ENCODE results near the gene FBXL14.
"Not testable (repeated sequence)": the region's sequence is repeated elsewhere in the genome, so short reads cannot be mapped to it uniquely, and the experiment has no call there.

The FBXL14 gene

DNA sequence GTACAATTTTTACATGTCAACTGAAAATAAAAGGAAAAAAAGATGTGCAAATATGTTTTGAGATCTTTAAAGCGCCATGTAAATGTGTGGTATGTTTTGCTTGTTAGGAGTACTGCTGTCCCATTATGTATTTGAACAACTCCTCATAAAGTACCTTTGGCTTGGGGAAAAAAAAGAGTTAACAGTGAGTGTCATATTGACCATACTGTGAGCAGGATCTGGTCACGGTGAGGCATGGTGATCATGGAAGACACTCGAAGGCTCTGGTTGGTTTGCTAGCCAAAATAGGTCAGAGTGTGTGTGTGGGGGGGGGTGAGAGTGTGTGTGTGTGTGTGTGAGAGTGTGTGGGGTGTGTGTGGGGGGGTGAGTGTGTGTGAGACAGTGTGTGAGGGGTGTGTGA, 10.1 kb upstream of the FBXL14 start:
- no peaks in the 10 kb centered on the region for H3K9me3 ChIP-seq (replicated peaks; ENCODE audit: insufficient read depth, low read length)
- no peak overlapping the region for H2AFZ ChIP-seq (ENCODE audit: low read length)
- no peak for TF ChIP-seq EZH2 (optimal IDR thresholded peaks at IDR 0.05; ENCODE audit: low read depth, low read length)
- TF ChIP-seq, protein P1, sequence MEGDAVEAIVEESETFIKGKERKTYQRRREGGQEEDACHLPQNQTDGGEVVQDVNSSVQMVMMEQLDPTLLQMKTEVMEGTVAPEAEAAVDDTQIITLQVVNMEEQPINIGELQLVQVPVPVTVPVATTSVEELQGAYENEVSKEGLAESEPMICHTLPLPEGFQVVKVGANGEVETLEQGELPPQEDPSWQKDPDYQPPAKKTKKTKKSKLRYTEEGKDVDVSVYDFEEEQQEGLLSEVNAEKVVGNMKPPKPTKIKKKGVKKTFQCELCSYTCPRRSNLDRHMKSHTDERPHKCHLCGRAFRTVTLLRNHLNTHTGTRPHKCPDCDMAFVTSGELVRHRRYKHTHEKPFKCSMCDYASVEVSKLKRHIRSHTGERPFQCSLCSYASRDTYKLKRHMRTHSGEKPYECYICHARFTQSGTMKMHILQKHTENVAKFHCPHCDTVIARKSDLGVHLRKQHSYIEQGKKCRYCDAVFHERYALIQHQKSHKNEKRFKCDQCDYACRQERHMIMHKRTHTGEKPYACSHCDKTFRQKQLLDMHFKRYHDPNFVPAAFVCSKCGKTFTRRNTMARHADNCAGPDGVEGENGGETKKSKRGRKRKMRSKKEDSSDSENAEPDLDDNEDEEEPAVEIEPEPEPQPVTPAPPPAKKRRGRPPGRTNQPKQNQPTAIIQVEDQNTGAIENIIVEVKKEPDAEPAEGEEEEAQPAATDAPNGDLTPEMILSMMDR (IDR thresholded peaks at IDR 0.05; ENCODE audit: low read length), result no peak
- no peak for TF ChIP-seq EZH2phosphoT487 (IDR thresholded peaks at IDR 0.05; ENCODE audit: low read length)
- H3K4me1 ChIP-seq (ENCODE audit: low read length), result 0 out of 2 replicates have a peak, but pooled peaks cover 6% of the 10 kb centered on the region
- no peaks in the 10 kb centered on the region for H3K27me3 ChIP-seq (replicated peaks; ENCODE audit: insufficient read depth, low read length)
- H3K27ac ChIP-seq (ENCODE audit: low read length), result no peak overlapping the region
- no peak for DNase-seq
- no peaks in the 10 kb centered on the region for H3K36me3 ChIP-seq (replicated peaks; ENCODE audit: insufficient read depth, low read length)
- no peak overlapping the region for H3K9ac ChIP-seq (ENCODE audit: low read length)
- no peaks in the 10 kb centered on the region; the same call in 1 of the 2 replicates for H4K20me1 ChIP-seq (ENCODE audit: insufficient read depth, low read length)
- no peak overlapping the region for H3K4me3 ChIP-seq (ENCODE audit: low read length)
- H3K4me2 ChIP-seq (ENCODE audit: low read depth, low read length), result no peak overlapping the region
- peaks cover 93% of the 10 kb centered on the region for H3K79me2 ChIP-seq (ENCODE audit: low read length)
- H3K9me2 ChIP-seq (replicated peaks; ENCODE audit: insufficient read depth, low read length), result no peaks in the 10 kb centered on the region
- no peaks in the 10 kb centered on the region; the same call in 1 of the 2 replicates for H3F3A ChIP-seq (ENCODE audit: insufficient read depth, low read length)

DNA sequence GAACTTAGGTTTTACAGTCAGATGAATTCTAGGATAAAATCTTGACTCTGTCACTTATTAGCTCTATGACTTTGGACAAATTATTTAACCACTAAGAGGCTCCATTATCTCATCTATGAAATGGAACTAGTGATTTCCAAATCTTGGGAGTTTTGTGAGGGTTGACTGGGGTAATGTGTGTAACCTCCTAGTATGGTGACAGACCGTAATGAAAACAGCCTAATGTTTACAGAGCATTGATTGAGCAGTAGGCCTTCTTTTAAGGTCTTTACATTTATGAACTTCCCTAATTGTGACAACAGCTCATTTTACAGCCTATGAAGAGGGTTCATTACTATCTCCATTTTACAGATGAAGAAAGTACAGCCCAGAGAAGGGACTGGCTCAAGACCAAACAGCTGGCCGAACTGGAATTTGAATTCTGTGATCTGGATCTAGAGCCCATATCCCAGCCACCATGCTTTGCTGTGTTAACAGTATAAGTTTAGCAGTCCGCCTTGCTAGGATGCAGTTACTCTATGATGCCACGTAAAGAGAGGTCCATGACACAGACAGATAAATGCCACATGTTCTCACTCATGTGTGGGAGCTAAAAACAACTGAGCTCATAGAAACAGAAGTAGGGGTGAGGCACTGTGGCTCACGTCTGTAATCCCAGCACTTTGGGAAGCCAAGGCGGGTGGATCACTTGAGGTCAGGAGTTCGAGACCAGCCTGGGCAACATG, 9.1 kb upstream of the FBXL14 start:
- Histone ChIP-seq H3K4me2 (ENCODE audit: low read depth, low read length) (no peak overlapping the region), H4K20me1 (ENCODE audit: insufficient read depth, low read length) (no peaks in the 10 kb centered on the region; the same call in 1 of the 2 replicates), H3K9me3 (replicated peaks; ENCODE audit: insufficient read depth, low read length) (no peaks in the 10 kb centered on the region), H3K27ac (ENCODE audit: low read length) (no peak overlapping the region), H3K79me2 (ENCODE audit: low read length) (peaks cover 92% of the 10 kb centered on the region), H3K4me1 (ENCODE audit: low read length) (0 out of 2 replicates have a peak, but pooled peaks cover 6% of the 10 kb centered on the region), H2AFZ (ENCODE audit: low read length) (no peak overlapping the region), H3F3A (ENCODE audit: insufficient read depth, low read length) (no peaks in the 10 kb centered on the region; the same call in 1 of the 2 replicates), H3K4me3 (ENCODE audit: low read length) (no peak overlapping the region), H3K9ac (ENCODE audit: low read length) (no peak overlapping the region), H3K36me3 (replicated peaks; ENCODE audit: insufficient read depth, low read length) (no peaks in the 10 kb centered on the region), H3K27me3 (replicated peaks; ENCODE audit: insufficient read depth, low read length) (no peaks in the 10 kb centered on the region), H3K9me2 (replicated peaks; ENCODE audit: insufficient read depth, low read length) (no peaks in the 10 kb centered on the region)
- DNase-seq, result no peak
- TF ChIP-seq, protein P1 (IDR thresholded peaks at IDR 0.05; ENCODE audit: low read length), result no peak
- TF ChIP-seq EZH2 (optimal IDR thresholded peaks at IDR 0.05; ENCODE audit: low read depth, low read length) (no peak), EZH2phosphoT487 (IDR thresholded peaks at IDR 0.05; ENCODE audit: low read length) (no peak)

DNA sequence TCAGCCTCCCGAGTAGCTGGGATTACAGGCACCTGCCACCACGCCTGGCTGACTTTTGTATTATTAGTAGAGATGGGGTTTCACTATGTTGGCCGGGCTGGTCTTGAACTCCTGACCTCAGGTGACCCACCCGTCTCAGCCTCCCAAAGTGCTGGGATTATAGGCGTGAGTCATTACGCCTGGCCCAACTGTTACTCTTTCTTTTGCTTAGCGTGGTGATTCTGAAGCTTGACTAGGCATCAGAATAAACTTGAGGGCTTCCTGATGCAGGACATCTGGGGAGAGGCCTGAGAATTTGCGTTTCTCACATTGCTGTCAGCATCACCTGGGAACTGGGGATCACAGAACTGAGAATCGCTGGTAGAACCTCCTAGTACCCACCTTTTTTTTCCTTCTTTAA, 8.3 kb upstream of the FBXL14 start:
- not testable (repeated sequence) for H3K9me2 ChIP-seq (replicated peaks; ENCODE audit: insufficient read depth, low read length); H3F3A ChIP-seq (ENCODE audit: insufficient read depth, low read length); H4K20me1 ChIP-seq (ENCODE audit: insufficient read depth, low read length); H3K9me3 ChIP-seq (replicated peaks; ENCODE audit: insufficient read depth, low read length); H3K27me3 ChIP-seq (replicated peaks; ENCODE audit: insufficient read depth, low read length); H2AFZ ChIP-seq (ENCODE audit: low read length); H3K36me3 ChIP-seq (replicated peaks; ENCODE audit: insufficient read depth, low read length); H3K4me1 ChIP-seq (ENCODE audit: low read length); H3K27ac ChIP-seq (ENCODE audit: low read length); H3K4me2 ChIP-seq (ENCODE audit: low read depth, low read length); DNase-seq; H3K9ac ChIP-seq (ENCODE audit: low read length); H3K4me3 ChIP-seq (ENCODE audit: low read length)
- peaks cover 92% of the 10 kb centered on the region for H3K79me2 ChIP-seq (ENCODE audit: low read length)

DNA sequence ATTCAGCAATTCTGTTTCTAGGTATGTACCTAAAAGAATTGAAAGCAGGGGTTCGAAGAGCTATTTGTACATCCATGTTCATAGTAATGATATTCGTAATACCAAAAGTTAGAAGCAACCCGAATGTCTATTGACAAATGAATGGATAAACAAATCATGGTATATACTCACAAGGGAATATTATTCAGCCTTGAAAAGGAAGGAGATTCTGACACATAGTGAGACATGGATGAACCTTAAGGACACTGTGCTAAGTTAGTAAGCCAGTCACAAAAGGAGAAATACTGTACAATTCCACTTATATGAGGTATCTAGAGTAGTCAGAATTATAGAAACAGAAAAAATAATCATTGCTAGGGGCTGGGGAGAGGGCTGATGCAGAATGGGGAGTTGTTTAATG, 4.4 kb upstream of the FBXL14 start:
- Histone ChIP-seq H3K79me2 (ENCODE audit: low read length) (peaks cover 89% of the 10 kb centered on the region), H3K27ac (ENCODE audit: low read length) (no peak overlapping the region), H3K9ac (ENCODE audit: low read length) (no peak overlapping the region), H3K9me2 (replicated peaks; ENCODE audit: insufficient read depth, low read length) (no peaks in the 10 kb centered on the region), H3K4me3 (ENCODE audit: low read length) (no peak overlapping the region), H2AFZ (ENCODE audit: low read length) (no peak overlapping the region), H3F3A (ENCODE audit: insufficient read depth, low read length) (peaks cover 1% of the 10 kb centered on the region), H3K27me3 (replicated peaks; ENCODE audit: insufficient read depth, low read length) (no peaks in the 10 kb centered on the region), H3K36me3 (replicated peaks; ENCODE audit: insufficient read depth, low read length) (no peaks in the 10 kb centered on the region), H3K4me2 (ENCODE audit: low read depth, low read length) (no peak overlapping the region), H3K9me3 (replicated peaks; ENCODE audit: insufficient read depth, low read length) (no peaks in the 10 kb centered on the region), H3K4me1 (ENCODE audit: low read length) (peaks cover 14% of the 10 kb centered on the region), H4K20me1 (ENCODE audit: insufficient read depth, low read length) (no peaks in the 10 kb centered on the region)
- TF ChIP-seq, protein P1 (IDR thresholded peaks at IDR 0.05; ENCODE audit: low read length), result no peak
- TF ChIP-seq EZH2 (optimal IDR thresholded peaks at IDR 0.05; ENCODE audit: low read depth, low read length), result no peak
- TF ChIP-seq EZH2phosphoT487 (IDR thresholded peaks at IDR 0.05; ENCODE audit: low read length), result no peak
- DNase-seq, result no peak
